Measurements from ENCODE around the gene TMEM30B.

The TMEM30B gene

DNA sequence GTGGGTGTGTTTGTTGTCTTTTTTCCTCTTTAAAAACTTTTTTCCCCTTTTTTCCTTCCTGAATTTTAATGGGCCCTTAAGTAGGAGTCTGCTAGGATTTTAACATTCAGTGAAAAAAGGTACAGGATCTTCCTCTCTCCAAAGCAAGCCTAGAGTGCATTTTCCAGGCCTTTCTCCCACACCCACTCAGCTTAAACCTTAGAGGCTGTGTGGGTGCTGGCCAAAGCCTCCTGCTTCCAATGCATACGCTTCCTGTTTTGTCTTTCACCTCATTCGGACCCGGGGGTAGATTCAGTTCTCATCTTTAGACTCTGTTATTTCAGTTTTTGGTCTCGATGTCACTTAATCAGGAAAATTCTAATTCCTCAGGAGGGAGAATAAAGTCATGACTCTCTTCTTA lies 51.2 kb downstream of the TMEM30B start:
- DNase-seq: peak in 1 of 2 donors; percentile 22

DNA sequence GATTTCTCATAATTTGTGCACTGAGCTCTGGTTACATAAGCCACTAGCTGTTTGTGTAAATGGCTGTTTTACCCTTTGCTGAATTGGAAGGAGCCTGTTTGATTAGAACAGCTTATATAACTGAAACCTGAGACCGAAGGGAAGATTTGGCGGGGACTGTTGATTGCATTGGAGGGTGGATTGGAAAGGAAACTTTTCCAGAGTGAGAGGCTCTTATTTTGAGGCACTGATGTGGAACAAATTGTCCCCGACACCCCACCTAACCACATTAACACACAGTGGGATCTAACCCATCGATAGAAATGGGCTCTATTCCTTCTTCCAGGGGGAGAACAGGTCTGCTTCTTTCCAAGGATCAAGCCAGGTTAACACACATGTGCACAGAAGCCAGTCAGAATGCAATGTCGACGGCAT lies 51.7 kb downstream of the TMEM30B start:
- DNase-seq: no peak

DNA sequence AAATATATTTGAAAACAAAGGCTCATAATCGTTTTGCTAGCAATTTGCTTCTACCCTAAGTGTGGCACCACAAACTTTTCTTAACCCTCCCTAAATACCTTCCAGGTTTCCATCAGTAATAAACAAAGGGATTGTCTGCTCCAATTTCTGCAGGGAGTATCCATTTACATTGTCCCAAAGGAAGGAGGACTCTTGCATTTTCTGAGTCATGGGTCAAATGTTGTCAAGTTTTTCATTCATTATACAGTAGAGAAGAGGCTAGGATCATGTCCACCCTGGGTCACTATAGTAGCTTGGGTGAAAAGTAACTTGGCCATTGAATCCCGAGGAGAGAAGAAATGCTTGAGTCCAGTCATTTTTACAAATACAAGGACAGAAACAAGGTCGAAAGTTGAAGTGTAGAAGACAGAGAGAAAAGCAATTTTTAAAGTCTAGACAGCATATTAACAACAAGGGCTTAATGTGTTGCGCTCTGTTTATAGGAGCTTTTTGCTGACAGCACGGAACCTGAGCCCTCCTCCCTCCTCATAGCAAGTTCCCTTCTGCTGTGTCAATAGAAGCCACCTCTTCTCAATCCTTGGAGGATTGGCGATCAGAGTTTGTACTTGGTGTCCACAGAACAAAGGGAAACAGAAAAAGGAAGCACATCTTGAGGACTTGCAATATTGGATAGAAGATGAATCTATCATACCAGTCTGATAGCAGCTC lies 53.1 kb downstream of the TMEM30B start:
- DNase-seq: no peak

Measured in inflammatory macrophage (primary cell).